Activated B cell treated with CpG ODN at 0.5 μM for 24 hours (primary cell): ENCODE data around the gene ZMYND8. TPM values are rescaled to one million over a fixed set of nuclear protein-coding genes. Genes with fewer than 3 reads are reported as not detected.

Experiments used
- ATAC-seq: fragments of 200-7000 bp; cut with Tn5 transposase; one replicate; pipeline ENCODE4 v1.10.0; 2021; ENCODE audit warnings: low read depth, mild to moderate bottlenecking, moderate library complexity
- CTCF ChIA-PET: fragments of 350-600 bp; sonication (Branson Sonifier 250); formaldehyde crosslinking; loops from one replicate; lab custom pipeline; 2021; ENCODE audit warnings: antibody characterized with exemption; lab: Charles Lee
- POLR2A ChIA-PET: fragments of 350-600 bp; sonication (Branson Sonifier 250); formaldehyde crosslinking; loops from one replicate; lab custom pipeline; 2021; ENCODE audit warnings: antibody characterized with exemption; lab: Charles Lee
- DNase-seq: peaks from one replicate; pipeline ENCODE4 v3.0.0; 2022
- H3K27ac Mint-ChIP-seq: one replicate; pipeline ENCODE4 v1.8.0; 2020; ENCODE audit warnings: mixed read lengths
- H3K27me3 Mint-ChIP-seq: one replicate; pipeline ENCODE4 v1.8.0; 2021; ENCODE audit warnings: mixed read lengths
- H3K36me3 Mint-ChIP-seq: one replicate; pipeline ENCODE4 v1.8.0; 2021; ENCODE audit warnings: low read depth, mixed read lengths
- H3K4me1 Mint-ChIP-seq: one replicate; pipeline ENCODE4 v1.8.0; 2021; ENCODE audit warnings: mixed read lengths
- H3K4me3 Mint-ChIP-seq: one replicate; pipeline ENCODE4 v1.8.0; 2020; ENCODE audit warnings: mild to moderate bottlenecking, mixed read lengths
- H3K9me3 Mint-ChIP-seq: one replicate; pipeline ENCODE4 v1.8.0; 2020; ENCODE audit warnings: mixed read lengths
- CTCF ChIP-seq: fragments of 200-600 bp; IDR thresholded peaks from one replicate; pipeline ENCODE4 v1.8.0; 2022; ENCODE audit warnings: antibody characterized with exemption, mild to moderate bottlenecking
- intact Hi-C: fragments of 100-400 bp; cut with micrococcal nuclease; formaldehyde crosslinking; loops from one replicate; pipeline ENCODE4 v1.15.1; 2024
- total RNA-seq: library from RNA; stranded (reverse); gene quantifications from 2 replicates; pipeline ENCODE4 v1.2.3, GENCODE V29; 2022

ZMYND8 gene
- total RNA-seq, 1 donor from 2014 or later, result 42.6 TPM

GRCh38 chr20:47355489-47356219 is 845 bp downstream of the ZMYND8 start:
- DNase-seq, result no peak
- Mint-ChIP-seq H3K27ac (no peak overlapping the region), H3K4me1 (peaks cover 45% of the 10 kb centered on the region), H3K27me3 (no peaks in the 10 kb centered on the region), H3K36me3 (no peaks in the 10 kb centered on the region), H3K4me3 (no peak overlapping the region), H3K9me3 (no peaks in the 10 kb centered on the region)
- TF ChIP-seq CTCF, result no peak
- intact Hi-C loops, result loop anchor here (2.0 kb wide), 1 partner anchor 61 kb away; no protein-coding TSS in a partner anchor
- CTCF ChIA-PET, result interaction anchor here (0.7 to 11.0 kb wide), 2 partner anchors 28 to 81 kb away, joined by 4 to 84 read pairs; no protein-coding TSS in a partner anchor
- POLR2A ChIA-PET, result interaction anchor here (0.5 to 5.6 kb wide), 19 partner anchors 8 to 1269 kb away, joined by 3 to 37 read pairs (median 7); no protein-coding TSS in a partner anchor
- no peak for ATAC-seq

- Mint-ChIP-seq H3K9me3 (no peaks in the 10 kb centered on the region), H3K4me3 (no peak overlapping the region), H3K36me3 (no peaks in the 10 kb centered on the region), H3K27me3 (no peaks in the 10 kb centered on the region), H3K27ac (no peak overlapping the region), H3K4me1 (peaks cover 37% of the 10 kb centered on the region)
- CTCF ChIA-PET, result interaction anchor here (1.1 to 11.0 kb wide), 2 partner anchors 29 to 82 kb away, joined by 3 to 84 read pairs; no protein-coding TSS in a partner anchor
- intact Hi-C loops, result loop anchor here (5.0 kb wide), 1 partner anchor 1922 kb away; the partner anchor contains the start of gene ZNFX1
- ATAC-seq (no peak), DNase-seq (no peak)
- POLR2A ChIA-PET, result interaction anchor here (0.6 to 3.6 kb wide), 8 partner anchors 10 to 1270 kb away, joined by 3 to 15 read pairs (median 4); no protein-coding TSS in a partner anchor
- TF ChIP-seq CTCF, result no peak
Measured at GRCh38 chr20:47354714-47355488, 1.6 kb downstream of the ZMYND8 start.

- no peak for ATAC-seq
- Mint-ChIP-seq H3K36me3 (no peaks in the 10 kb centered on the region), H3K9me3 (no peaks in the 10 kb centered on the region), H3K27me3 (no peaks in the 10 kb centered on the region), H3K27ac (no peak overlapping the region), H3K4me1 (peaks cover 32% of the 10 kb centered on the region), H3K4me3 (no peak overlapping the region)
- no peak for TF ChIP-seq CTCF
- ChIA-PET CTCF (interaction anchor here (1.1 to 11.0 kb wide), 2 partner anchors 29 to 81 kb away, joined by 3 to 84 read pairs; no protein-coding TSS in a partner anchor), POLR2A (interaction anchor here (0.6 to 3.1 kb wide), 5 partner anchors 9 to 147 kb away, joined by 3 to 15 read pairs (median 5); partner anchors contain the start of gene NCOA3)
- no peak for DNase-seq
- intact Hi-C loops, result loop anchor here (5.0 kb wide), 1 partner anchor 1923 kb away; the partner anchor contains the start of gene ZNFX1
Measured at GRCh38 chr20:47354464-47354713, 2.1 kb downstream of the ZMYND8 start.

- H3K4me1 Mint-ChIP-seq, result peaks cover 27% of the 10 kb centered on the region
- intact Hi-C loops, result loop anchor here (5.0 kb wide), 1 partner anchor 1923 kb away; the partner anchor contains the start of gene ZNFX1
Measured at GRCh38 chr20:47353692-47354463, 2.6 kb downstream of the ZMYND8 start.

More at GRCh38 chr20:47353692-47354463, 2.6 kb downstream of the ZMYND8 start:
- H3K27ac Mint-ChIP-seq, result no peak overlapping the region
- no peak for DNase-seq
- H3K27me3 Mint-ChIP-seq, result no peaks in the 10 kb centered on the region
- TF ChIP-seq CTCF, result no peak
- no peaks in the 10 kb centered on the region for H3K9me3 Mint-ChIP-seq
- no peak for ATAC-seq
- H3K36me3 Mint-ChIP-seq, result no peaks in the 10 kb centered on the region
- H3K4me3 Mint-ChIP-seq, result no peak overlapping the region
- CTCF ChIA-PET, result interaction anchor here (1.1 to 11.0 kb wide), 2 partner anchors 30 to 81 kb away, joined by 3 to 84 read pairs; no protein-coding TSS in a partner anchor
- POLR2A ChIA-PET, result interaction anchor here (0.6 to 2.5 kb wide), 12 partner anchors 8 to 256 kb away, joined by 3 to 9 read pairs (median 4); partner anchors contain the start of gene NCOA3
